ENCODE measurements around the gene PCA3.
A peak's percentile ranks its signal among the peaks of the same experiment; 100 is the strongest.

The PCA3 gene

DNA sequence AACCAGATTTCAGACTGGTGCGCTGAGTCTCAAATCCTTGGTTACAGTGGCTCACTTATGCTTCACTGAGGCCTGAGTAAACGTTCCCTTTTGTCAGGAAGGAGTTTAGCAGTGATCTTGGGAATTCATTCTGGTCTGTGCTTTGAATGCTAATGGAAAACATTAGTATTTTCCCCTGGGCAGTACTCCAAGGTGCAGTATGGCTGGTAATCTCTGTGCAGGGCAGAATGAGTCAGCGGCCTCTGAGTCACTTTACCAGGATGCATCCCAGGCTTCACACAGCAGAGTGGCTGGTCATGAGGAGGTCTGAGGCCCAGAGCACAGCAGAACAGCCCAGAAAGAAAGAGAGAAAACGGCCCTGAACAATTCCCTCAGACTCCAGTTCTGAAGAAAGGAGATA lies 54.0 kb downstream of the PCA3 start:
- peak in 1 of 2 donors; percentile 0 for DNase-seq (ENCODE audit: extremely low read depth in 1 of 2, low read depth in 1 of 2)

- no peak for DNase-seq (ENCODE audit: extremely low read depth in 1 of 2, low read depth in 1 of 2)
Observed at GRCh38 chr9:76820431-76820830, 56.2 kb downstream of the PCA3 start.

GRCh38 chr9:76827296-76828080 lies 63.2 kb downstream of the PCA3 start:
- DNase-seq (ENCODE audit: extremely low read depth in 1 of 2, low read depth in 1 of 2), result no peak

- DNase-seq (ENCODE audit: extremely low read depth in 1 of 2, low read depth in 1 of 2), result no peak
Observed at GRCh38 chr9:76828447-76828846, 64.2 kb downstream of the PCA3 start.

- DNase-seq (ENCODE audit: extremely low read depth in 1 of 2, low read depth in 1 of 2), result no peak
Observed at GRCh38 chr9:76835571-76836283, 71.5 kb downstream of the PCA3 start.

All from stimulated activated CD8-positive, alpha-beta memory T cell treated with anti-CD3 and anti-CD28 coated beads, Interleukin-7, amount 100 ng/mL, for 48 hours (primary cell).